ENCODE measurements around the gene TMX3.
A peak's percentile ranks its signal among the peaks of the same experiment; 100 is the strongest.

The TMX3 gene, protein sequence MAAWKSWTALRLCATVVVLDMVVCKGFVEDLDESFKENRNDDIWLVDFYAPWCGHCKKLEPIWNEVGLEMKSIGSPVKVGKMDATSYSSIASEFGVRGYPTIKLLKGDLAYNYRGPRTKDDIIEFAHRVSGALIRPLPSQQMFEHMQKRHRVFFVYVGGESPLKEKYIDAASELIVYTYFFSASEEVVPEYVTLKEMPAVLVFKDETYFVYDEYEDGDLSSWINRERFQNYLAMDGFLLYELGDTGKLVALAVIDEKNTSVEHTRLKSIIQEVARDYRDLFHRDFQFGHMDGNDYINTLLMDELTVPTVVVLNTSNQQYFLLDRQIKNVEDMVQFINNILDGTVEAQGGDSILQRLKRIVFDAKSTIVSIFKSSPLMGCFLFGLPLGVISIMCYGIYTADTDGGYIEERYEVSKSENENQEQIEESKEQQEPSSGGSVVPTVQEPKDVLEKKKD

DNA sequence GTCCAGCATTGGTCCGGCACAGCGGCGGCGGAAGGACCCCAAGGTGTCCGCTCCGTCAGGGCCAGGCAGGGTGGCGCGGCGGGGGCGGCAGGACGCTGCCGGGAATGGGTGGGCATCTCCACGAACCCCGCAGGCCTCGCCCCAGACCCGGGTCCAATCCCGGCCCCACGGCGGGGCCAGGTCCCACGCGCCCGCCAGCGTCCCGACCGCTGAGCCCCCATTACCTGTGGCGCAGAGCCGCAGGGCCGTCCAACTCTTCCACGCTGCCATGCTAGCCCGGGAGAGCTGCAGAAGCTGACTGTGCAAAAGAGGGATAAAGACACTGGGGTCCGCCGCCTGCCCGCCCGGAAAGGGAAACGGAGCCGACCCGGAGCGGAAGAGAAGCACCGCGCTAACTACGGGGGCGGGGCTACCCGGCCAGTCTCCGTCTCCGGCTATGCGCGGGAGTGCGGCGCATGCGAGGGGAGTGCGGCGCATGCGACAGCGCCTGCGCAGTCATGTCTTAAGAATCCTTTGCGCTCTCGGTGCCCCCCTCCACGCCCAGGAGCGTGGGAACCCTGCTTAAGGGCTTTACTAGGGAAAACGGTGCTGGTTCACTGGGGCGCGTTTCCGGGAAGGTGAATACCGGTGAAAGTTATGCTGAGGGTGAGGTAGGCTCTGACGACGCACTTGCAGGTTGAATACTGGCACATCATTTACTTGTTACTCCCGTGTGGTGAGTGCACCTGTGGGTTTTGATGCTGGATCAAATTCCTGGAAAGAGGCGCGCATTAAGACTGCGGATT, at the start of gene TMX3:
Gene TMX3 (minus strand): TSS at position 397 of the 785 bp plus-strand sequence. CDS start 127 bp downstream, at position 270.
- DNase-seq: peak; percentile 93

DNA sequence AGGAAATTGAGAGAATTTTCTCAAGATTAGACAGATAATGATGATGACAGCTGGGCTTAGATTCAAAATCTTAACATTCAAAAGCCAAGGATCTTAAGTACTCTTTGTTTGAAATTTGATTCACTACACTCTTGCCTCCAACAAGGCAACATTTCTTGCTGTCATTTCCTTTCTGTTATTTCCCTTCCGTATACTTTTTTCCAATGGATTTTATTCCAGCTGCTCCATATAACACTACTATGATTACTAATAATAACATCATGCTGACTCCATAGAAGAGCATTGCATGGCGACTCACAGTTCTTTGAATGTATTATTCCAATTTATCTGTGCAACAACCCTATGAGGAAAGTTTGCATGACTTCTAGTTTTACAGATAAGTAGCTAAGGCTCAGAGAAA, 49.1 kb upstream of the TMX3 start:
- DNase-seq: no peak

DNA sequence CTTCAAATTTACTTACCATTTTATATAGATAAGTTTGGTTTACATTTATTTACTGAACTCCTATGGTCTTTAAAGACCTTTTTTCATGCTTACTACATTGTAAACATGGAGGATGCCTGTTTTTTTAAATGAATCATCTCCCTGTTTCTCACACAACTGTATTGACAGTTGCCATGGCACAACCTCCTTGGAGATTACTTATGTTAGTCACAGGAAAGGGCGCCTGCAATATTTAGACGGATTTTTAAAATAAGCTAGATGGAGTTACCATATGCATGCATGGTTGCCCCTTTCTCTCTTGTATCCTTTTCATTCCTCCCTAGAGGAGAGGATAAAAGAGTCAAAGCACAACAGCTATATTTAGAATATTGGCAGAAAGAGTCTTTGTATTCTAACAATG, 48.2 kb upstream of the TMX3 start:
- DNase-seq: no peak

DNA sequence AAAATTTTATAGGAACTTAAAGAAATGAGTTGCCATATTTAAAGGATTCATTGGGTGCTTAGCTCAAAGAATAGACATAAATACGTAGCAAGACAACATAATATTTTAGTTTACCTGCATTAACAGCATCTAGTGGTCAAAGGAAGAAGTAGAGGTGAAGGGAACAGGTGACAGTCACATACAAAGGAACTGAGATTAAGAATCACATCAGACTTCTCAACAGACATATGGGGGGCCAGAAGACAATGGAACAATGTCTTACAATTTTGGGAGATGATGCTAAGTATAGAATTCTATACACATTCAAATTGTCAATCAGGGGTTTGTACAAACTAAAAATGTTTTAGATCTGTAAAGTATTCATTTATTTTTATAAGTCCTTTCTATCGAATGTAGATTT, 44.4 kb upstream of the TMX3 start:
- DNase-seq: no peak

DNA sequence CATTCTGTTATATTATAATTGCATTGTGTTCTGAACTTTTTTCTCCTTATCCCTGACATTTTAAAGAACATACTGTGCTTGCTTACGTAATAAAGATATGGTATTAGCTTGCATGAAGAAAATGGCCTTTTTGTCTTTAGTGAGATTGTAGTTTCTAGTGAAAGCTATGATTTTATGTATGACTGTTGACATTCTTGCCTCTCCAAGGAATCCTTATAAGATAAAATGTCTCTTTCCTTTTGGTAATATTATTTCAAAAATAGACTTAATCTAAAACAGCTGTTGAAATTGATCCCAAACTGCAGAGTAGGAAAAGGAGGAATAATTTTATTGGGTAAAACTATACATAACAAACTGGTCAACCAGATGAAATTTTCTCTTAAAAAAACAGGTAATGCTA, 42.2 kb upstream of the TMX3 start:
- DNase-seq: no peak

DNA sequence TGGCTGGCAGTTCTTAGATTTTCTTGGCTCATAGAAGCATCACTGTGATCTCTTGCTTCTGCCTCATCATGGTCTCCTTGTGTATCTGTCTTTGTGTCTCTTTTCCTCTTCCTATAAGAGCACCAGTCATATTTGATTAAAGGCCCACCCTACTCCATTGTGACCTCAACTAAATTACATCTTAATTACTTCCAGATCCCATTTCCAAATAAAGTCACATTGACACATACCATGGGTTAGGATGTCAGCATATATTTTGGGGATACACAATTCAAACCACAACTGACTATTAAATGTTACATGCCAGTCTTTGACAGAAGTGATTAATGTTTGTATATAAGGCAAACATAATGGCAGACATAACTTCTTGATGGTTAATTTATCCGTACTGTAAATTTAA, 27.3 kb upstream of the TMX3 start:
- DNase-seq: no peak

DNA sequence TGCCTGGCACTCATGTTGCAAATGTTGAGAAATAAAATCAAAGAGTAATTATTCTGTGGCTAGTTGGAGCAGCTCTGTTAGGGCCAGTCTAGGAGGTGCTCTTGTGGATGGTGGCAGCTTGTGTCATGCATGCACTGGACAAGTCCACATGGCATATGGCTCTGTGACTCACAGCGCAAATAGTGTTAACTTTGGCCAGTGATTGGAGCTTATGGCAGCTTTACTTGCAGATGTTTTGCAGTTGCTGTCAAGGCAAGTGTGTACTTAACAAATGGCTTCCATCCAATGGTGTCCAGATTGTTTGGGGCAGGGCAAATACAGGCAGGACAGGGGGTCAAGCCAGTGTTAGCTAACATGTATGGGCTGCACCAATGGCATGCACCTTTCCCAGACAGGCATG, 26.1 kb upstream of the TMX3 start:
- no peak for DNase-seq

DNA sequence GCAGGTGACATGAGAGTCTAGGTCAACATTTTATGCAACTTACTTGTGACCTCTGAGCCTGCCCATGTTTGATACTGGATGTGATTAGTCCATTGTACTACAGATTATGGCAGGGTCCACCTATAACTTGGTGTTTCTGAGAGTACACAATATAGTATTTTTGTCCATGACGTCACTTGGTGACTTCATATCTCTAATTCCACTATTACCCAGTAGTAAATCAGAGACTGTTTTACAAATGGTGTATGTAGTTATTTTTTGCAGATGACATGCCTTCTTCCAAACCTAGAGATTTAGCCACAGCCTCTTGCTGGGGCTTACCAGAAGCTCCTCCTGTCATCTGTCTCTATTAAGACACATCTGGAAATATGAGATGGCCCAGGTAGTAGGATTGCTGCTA, 24.6 kb upstream of the TMX3 start:
- DNase-seq: no peak

DNA sequence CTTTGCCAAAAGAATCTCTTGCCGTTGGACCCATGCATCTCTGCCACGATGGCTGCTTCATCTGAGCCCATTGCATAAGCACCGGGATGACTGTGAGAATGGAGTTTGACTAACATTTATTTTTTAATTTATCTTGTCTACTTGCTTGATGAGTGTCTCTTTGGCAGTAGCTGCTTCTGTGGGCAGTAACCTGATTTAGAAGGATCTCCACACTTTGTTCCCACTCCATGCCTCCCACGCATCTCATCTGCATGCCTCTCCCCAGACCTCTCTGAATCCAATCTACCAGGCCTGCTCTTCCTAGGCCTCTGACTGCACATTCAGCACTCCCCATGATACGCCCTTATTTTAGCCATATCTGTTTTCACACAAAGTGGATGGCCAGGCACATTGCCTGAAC, 23.7 kb upstream of the TMX3 start:
- DNase-seq: no peak

DNA sequence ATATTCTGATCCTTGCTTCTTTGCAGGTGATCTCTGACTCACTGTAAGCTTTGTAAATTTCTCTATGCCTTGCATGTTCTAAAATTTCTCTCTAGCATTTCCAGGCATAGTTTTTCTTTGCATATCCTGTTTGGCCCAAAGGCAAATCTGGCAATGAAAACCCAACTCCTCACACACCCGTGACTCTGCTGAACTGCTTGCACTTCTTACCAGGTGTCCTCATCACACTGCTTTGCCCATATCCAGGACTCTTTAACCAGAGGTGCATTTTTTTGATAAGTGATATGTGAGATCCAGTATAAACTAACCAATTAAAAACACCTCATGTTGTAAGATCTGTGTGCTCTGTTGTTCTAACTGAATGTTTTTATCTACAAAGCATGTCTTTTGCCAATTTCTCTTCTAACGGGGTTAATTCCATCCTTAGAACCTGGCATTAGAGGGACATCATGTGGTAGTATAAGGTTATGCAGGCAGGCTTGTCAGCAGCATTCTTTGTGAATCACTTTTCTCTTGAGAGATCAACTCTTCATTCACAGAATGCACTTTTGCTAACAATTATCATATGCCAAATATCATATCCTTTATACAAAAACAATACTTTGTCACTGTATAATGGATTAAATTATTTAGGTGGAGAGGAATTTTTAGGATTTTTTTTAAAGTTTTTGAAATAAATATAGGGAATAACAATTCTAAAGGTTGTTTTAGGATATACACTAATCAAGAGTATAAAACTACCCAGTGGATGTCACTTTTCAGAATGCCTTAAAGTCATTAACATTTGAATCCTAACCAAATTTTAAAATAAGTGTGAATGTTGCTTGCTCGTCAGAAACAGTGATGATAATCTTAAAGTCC, 20.8 kb upstream of the TMX3 start:
- peak; percentile 34 for DNase-seq

DNA sequence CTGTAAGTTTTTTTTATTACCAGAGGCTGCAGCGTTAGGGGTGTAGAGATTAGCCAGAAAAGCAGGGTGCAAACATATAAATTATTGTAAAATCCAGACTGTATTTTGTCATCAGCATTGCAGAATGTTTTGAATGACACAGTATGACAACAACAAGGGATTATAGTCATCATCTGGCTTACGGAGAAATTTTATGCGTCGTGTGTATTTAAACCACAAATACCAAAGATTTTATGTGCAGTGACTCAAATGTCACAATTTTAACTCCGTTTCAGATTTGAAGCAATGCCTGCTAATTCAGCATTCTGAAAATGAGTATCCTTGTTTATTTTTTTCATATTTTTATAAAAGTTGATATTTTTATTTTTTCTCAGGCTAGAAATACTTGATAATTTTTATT, 19.4 kb upstream of the TMX3 start:
- DNase-seq: no peak

DNA sequence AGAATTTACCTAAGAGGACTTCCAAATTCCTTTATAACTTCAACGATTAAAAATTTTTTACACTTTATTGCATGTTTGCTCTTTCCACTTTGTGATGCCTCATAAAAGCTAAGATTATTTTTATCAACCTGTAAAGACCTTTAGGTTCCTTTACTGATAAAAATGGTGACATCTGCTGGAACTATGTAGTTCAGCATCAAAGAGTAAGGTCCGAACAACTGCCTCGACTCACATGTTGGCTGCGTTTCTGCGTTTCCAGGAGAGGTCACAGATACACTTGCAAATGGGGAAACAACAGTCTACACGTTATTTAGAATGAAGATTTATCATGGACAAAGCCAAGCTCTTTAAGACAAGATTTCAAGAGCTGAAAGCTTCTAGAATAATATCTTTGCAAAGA, 18.8 kb upstream of the TMX3 start:
- DNase-seq: no peak

DNA sequence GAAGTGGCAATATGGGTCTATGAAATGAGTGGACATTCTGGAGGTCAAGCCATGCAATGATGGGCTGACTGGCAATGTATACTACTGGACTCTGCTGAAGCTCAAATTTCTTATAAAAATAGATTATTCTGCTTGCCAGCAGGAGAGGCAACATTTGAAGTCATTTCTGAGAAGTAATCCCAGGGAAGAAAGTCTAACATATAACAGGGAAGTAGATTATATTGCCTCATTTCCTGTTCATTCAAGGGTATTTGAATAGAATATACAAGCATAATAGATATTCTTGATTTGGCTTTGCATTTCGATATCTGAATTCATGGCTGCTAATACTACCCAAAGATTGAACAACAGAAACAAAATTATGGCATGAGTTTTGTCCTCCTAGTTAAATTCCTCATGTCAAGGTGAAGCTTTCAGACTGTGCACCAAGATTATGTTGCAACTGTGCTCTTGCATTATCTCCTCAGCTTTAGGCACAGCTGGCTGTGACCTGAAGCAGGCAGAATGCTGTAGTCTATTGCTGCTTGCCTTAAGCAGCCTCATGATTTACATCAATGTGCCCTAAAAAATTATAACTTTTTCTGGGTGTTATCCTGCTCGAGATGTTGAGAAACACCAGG, 13.3 kb upstream of the TMX3 start:
- DNase-seq: no peak

DNA sequence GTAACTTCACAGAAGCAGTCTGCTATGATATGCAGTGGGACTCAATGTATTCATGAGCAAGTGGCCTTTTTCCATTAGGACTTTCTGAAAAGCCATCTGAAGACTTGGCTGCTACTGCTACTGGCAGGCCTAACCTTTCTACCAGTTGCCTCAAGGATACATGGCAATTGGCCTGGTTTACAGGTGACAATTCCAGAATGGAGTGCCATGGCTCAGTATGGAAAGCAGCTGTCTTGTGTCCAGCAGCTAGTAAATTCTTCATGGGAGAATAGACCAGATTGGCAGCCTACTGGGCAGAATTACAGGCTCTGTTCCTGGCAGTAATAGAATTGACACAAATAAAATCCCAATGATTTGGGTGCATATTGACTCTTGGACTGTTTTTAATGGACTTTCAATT, 12.6 kb upstream of the TMX3 start:
- no peak for DNase-seq

DNA sequence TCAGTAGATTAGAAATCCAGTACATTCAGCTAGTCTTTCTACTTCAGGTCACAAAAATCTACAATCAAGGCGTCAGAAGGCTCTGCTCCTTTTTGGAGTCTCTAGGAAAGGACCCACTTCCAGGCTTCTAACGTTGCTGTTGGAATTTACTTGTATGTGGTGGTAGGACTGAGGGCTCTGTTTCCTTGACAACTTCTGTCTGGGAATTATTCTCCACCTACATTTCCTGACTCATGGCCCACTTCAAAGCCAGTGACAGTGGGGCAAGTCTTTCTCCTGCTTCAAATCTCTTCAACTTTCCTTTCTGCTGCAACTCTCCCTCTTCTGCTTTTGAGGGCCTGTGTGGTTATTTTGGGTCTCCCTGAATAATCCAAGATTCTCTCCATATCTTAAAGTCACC, 10.4 kb upstream of the TMX3 start:
- no peak for DNase-seq

DNA sequence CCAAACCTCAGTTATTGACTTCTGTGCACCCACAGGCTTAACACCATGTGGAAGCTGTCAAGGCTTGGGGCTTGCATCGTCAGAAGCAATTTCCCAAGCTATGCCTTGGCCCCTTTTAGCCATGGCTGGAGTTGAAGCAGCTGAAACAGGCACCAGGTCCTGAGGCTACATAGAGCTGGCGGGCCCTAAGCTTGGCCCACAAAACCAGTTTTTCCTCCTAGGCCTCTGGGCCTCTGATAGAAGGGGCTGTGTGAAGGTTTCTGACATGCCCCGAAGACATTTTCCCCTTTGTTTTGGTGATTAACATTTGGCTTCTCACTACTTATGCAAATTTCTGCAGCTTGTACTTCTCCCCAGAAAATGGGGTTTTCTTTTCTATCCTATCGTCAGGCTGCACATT, 9.1 kb upstream of the TMX3 start:
- no peak for DNase-seq

DNA sequence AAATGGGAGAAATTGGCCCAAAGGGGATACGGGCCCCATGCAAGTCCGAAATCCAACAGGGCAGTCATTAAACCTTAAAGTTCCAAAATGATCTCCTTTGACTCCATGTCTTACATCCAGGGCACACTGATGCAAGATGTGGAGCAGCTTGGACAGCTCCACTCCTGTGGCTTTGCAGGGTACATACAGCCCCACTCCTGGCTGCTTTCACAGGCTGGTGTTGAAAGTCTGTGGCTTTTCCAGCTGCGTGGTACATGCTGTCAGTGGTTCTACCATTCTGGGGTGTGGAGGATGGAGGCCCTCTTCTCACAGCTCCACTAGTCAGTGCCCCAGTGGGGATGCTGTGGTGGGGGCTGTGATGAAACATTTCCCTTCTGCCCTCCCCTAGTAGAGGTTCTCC, 8.6 kb upstream of the TMX3 start:
- no peak for DNase-seq

DNA sequence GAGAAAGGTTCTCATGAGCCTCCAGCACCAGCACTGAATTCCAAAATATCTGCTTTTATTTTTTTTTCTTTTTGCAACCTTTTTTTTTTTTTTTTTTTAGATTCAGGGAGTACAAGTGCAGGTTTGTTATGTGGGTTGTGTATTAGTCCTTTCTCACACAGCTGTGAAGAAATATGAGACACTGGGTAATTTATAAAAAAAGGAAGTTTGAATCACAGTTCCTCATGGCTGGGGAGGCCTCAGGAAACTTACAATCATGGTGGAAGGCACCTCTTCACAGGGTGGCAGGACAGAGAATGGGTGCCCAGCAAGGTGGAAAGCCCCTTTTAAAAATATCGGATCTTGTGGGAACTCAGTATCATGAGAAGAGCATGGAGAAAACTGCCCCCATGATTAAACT, 7.9 kb upstream of the TMX3 start:
- no peak for DNase-seq

DNA sequence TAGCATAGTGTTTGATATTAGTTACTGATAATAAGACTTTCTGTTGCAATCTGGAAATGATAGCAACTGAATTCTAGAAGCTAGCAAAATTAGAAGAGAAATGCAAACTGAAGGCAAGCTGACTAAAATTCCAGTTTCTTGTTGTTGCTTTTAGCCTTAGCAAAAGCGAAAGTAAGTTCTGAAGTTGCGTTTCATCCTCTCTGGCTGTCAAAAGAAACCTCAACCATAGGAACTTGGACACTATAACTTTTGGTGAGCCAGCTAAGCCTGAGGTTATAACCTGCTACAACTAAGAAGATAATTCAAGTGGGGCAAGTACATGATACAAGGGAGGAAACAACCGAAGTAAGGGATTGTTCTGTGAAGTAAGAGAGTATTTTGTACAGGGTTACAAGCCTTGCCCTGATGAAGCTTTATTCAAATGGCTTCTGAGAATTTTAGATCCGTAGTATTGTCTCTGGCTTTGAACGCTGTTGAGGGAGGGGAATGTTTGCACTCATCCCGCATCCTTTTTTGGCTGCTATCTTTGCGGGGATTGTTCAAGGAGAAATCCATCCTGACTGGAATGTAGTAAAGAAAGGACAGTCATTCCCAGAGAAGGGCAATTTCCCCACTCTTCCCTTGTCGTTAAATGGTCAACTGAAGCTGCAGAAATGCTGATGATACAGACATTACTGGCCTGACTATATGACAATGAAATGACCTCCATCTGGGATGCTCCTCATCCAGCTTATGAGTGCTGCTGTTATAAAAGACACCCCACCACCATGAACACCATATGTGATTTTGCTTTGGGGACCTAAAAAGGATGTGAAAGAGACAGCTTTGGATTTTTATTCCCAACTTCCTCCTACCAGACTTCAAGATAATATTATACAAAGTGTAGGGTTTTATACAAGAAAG, 7.0 kb upstream of the TMX3 start:
- DNase-seq: no peak

DNA sequence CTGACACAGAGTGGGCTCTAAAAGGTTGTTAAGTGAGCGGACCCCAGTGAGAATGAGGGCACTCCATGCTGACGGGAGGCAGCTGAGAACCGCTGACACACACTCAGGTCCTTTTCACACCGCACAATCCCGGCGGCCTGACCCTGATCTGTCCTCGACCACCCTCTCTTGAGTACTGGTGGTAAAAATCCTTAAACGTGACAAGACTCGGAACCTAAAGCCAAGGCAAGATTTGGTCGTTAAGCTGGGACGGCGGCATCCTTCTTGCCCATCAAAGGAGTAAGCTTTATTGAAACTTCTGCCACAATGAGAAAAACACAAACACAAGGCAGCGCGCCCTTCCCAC, 569 bp downstream of the TMX3 start:
- no peak for DNase-seq

DNA sequence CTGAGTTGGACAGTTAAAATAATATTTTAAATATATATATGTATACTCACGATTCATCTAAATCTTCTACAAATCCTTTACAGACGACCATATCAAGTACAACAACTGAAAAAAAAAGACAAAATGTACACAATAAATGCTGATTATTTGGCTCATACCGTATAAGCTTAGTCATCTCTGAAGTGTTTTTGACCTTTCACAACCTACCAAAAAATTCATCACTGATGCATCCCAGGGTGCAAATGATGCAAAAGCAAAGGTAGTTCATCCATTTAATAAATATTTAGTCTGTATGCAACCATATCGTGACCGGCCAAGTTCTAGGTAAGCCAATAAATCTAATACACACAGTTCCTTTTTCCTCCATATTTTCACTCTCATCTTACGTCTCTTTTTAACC, 1.1 kb downstream of the TMX3 start:
- DNase-seq: no peak

DNA sequence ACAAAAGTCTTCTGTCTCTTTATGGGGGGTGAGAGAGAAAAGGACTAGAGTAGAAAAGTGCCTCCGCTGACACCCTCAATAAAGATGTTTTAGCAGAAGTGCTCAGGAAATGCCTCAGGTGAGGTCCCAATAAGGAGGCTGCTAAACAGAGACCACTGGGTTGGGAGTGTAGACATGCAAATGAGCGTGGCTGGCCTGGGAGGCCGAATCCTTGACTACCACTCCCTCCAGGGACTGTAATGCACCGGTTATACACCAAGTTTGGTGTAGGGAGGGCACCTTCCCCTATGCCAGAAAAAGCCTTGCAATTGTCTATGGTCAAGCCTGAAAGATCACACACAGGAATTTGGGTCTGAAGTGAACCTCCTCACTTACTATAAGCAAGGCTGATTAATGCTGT, 1.8 kb downstream of the TMX3 start:
- no peak for DNase-seq
